ENCODE results near the gene SLC14A1.

SLC14A1 gene

DNA sequence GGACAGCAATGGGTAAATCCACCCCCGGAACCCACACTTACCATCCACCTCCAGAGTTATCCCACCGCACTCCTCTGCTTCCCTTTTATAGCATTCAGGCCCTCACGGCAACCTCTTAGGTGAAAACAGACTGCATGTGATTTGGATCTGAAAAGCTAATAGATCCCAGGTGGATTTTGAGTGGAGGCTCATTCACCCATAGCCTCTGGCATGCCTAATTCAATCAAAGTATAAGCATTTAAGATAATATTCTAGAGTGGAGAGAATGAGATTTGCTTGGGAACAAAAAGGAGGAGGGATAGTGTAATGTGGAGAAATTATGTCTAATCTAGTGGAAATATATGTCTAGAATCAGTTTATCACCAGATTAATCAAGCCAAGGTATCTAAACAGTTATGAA, 17.1 kb downstream of the SLC14A1 start:
- TF ChIP-seq EZH2phosphoT487 (IDR thresholded peaks at IDR 0.05; ENCODE audit: low read length) = no peak
- TF ChIP-seq, protein P1, sequence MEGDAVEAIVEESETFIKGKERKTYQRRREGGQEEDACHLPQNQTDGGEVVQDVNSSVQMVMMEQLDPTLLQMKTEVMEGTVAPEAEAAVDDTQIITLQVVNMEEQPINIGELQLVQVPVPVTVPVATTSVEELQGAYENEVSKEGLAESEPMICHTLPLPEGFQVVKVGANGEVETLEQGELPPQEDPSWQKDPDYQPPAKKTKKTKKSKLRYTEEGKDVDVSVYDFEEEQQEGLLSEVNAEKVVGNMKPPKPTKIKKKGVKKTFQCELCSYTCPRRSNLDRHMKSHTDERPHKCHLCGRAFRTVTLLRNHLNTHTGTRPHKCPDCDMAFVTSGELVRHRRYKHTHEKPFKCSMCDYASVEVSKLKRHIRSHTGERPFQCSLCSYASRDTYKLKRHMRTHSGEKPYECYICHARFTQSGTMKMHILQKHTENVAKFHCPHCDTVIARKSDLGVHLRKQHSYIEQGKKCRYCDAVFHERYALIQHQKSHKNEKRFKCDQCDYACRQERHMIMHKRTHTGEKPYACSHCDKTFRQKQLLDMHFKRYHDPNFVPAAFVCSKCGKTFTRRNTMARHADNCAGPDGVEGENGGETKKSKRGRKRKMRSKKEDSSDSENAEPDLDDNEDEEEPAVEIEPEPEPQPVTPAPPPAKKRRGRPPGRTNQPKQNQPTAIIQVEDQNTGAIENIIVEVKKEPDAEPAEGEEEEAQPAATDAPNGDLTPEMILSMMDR (IDR thresholded peaks at IDR 0.05; ENCODE audit: low read length) = no peak
- TF ChIP-seq EZH2 (optimal IDR thresholded peaks at IDR 0.05; ENCODE audit: low read depth, low read length) = no peak
- Histone ChIP-seq H3K4me1 (ENCODE audit: low read length) (no peaks in the 10 kb centered on the region), H3K9me2 (replicated peaks; ENCODE audit: insufficient read depth, low read length) (no peaks in the 10 kb centered on the region), H3K27ac (ENCODE audit: low read length) (no peak overlapping the region), H3K27me3 (replicated peaks; ENCODE audit: insufficient read depth, low read length) (no peaks in the 10 kb centered on the region), H4K20me1 (ENCODE audit: insufficient read depth, low read length) (no peaks in the 10 kb centered on the region), H3F3A (ENCODE audit: insufficient read depth, low read length) (no peaks in the 10 kb centered on the region), H3K79me2 (ENCODE audit: low read length) (no peaks in the 10 kb centered on the region), H3K4me2 (ENCODE audit: low read depth, low read length) (no peak overlapping the region), H2AFZ (ENCODE audit: low read length) (no peak overlapping the region), H3K9me3 (replicated peaks; ENCODE audit: insufficient read depth, low read length) (no peaks in the 10 kb centered on the region), H3K9ac (ENCODE audit: low read length) (no peak overlapping the region), H3K4me3 (ENCODE audit: low read length) (no peak overlapping the region), H3K36me3 (replicated peaks; ENCODE audit: insufficient read depth, low read length) (no peaks in the 10 kb centered on the region)
- DNase-seq = no peak

DNA sequence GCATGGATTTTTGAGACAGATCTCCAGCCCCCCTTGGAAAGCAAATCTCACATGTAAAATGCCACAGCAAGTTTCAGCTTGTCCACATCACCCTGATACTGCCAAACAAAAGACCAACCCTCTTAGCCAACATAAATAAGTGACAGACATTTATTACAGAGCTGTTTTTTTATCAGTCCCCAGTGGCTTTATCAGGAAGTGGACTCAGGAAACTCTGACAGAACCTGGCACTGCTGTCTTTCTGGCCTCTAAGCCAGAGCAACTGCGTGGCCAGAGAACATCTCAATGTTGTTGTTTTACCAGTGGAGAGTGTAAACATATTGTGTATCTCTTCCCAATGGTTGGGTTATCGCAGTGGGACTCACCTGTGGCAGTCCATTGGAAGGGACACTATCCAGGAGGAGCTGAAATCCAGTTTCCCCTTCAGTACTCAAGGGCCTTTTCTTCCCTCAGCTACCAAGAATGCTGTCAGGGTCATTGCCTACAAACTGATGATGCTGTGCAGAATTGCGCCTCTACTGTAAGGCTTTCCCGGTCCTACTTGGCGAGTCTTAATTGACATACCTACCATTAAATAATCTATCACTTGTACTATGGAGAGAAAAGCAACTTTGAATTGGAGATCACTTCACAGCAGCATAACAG, 22.0 kb downstream of the SLC14A1 start:
- Histone ChIP-seq H3K4me3 (ENCODE audit: low read length) (no peak overlapping the region), H3K9me3 (replicated peaks; ENCODE audit: insufficient read depth, low read length) (no peaks in the 10 kb centered on the region), H3K27ac (ENCODE audit: low read length) (no peak overlapping the region), H3K9me2 (replicated peaks; ENCODE audit: insufficient read depth, low read length) (no peaks in the 10 kb centered on the region), H3K4me2 (ENCODE audit: low read depth, low read length) (no peak overlapping the region), H3K79me2 (ENCODE audit: low read length) (no peaks in the 10 kb centered on the region), H3F3A (ENCODE audit: insufficient read depth, low read length) (no peaks in the 10 kb centered on the region), H3K4me1 (ENCODE audit: low read length) (no peaks in the 10 kb centered on the region), H2AFZ (ENCODE audit: low read length) (no peak overlapping the region), H4K20me1 (ENCODE audit: insufficient read depth, low read length) (no peaks in the 10 kb centered on the region), H3K9ac (ENCODE audit: low read length) (no peak overlapping the region), H3K36me3 (replicated peaks; ENCODE audit: insufficient read depth, low read length) (no peaks in the 10 kb centered on the region), H3K27me3 (replicated peaks; ENCODE audit: insufficient read depth, low read length) (no peaks in the 10 kb centered on the region)
- TF ChIP-seq EZH2phosphoT487 (IDR thresholded peaks at IDR 0.05; ENCODE audit: low read length) = no peak
- TF ChIP-seq, protein P1 (IDR thresholded peaks at IDR 0.05; ENCODE audit: low read length) = no peak
- TF ChIP-seq EZH2 (optimal IDR thresholded peaks at IDR 0.05; ENCODE audit: low read depth, low read length) = no peak
- DNase-seq = no peak

- Histone ChIP-seq H3F3A (ENCODE audit: insufficient read depth, low read length) (no peaks in the 10 kb centered on the region), H3K4me3 (ENCODE audit: low read length) (no peak overlapping the region), H2AFZ (ENCODE audit: low read length) (no peak overlapping the region), H3K4me1 (ENCODE audit: low read length) (no peaks in the 10 kb centered on the region), H3K36me3 (replicated peaks; ENCODE audit: insufficient read depth, low read length) (no peaks in the 10 kb centered on the region), H4K20me1 (ENCODE audit: insufficient read depth, low read length) (no peaks in the 10 kb centered on the region), H3K9me2 (replicated peaks; ENCODE audit: insufficient read depth, low read length) (no peaks in the 10 kb centered on the region), H3K79me2 (ENCODE audit: low read length) (no peaks in the 10 kb centered on the region), H3K9ac (ENCODE audit: low read length) (no peak overlapping the region), H3K27me3 (replicated peaks; ENCODE audit: insufficient read depth, low read length) (no peaks in the 10 kb centered on the region), H3K9me3 (replicated peaks; ENCODE audit: insufficient read depth, low read length) (no peaks in the 10 kb centered on the region), H3K27ac (ENCODE audit: low read length) (no peak overlapping the region), H3K4me2 (ENCODE audit: low read depth, low read length) (no peak overlapping the region)
- no peak for DNase-seq
- TF ChIP-seq, protein P1 (IDR thresholded peaks at IDR 0.05; ENCODE audit: low read length) = no peak
- no peak for TF ChIP-seq EZH2phosphoT487 (IDR thresholded peaks at IDR 0.05; ENCODE audit: low read length)
- TF ChIP-seq EZH2 (optimal IDR thresholded peaks at IDR 0.05; ENCODE audit: low read depth, low read length) = no peak
These were observed 24.5 kb downstream of the SLC14A1 start for GRCh38 chr18:45748501-45748900.
